ENCODE data around the gene ETS1. TPM values are rescaled to one million over a fixed set of nuclear protein-coding genes. Genes with fewer than 3 reads are reported as not detected.
A peak's percentile ranks its signal among the peaks of the same experiment; 100 is the strongest.

The ETS1 gene
- total RNA-seq, 2 donors from 2014 or later, result 33.6 to 116 TPM

- ATAC-seq (ENCODE audit: insufficient number of reproducible peaks, low FRiP score, low read depth) (peak; percentile 80), DNase-seq (ENCODE audit: low spot score) (peak; percentile 59)
- H3K36me3 ChIP-seq, result no peaks in the 10 kb centered on the region
- peak overlapping the region; percentile 35 to 63 for H3K27ac ChIP-seq
- peaks cover 0 to 15% of the 10 kb centered on the region in 2 donors for H3K4me1 ChIP-seq (ENCODE audit: control insufficient read depth in 1 of 2, low read depth in 2 of 2)
- peak; percentile 83 for TF ChIP-seq CTCF (IDR thresholded peaks at IDR 0.05)
- no peaks in the 10 kb centered on the region for H3K9me3 ChIP-seq
- no peaks in the 10 kb centered on the region for H3K27me3 ChIP-seq (replicated peaks; ENCODE audit: insufficient read depth)
- no peak overlapping the region for H3K4me3 ChIP-seq
Observed at GRCh38 chr11:128630367-128631230, 43.2 kb upstream of the ETS1 start.

GRCh38 chr11:128629516-128630106 lies 42.3 kb upstream of the ETS1 start:
- TF ChIP-seq CTCF (IDR thresholded peaks at IDR 0.05), result no peak
- Histone ChIP-seq H3K36me3 (no peaks in the 10 kb centered on the region), H3K4me1 (ENCODE audit: control insufficient read depth in 1 of 2, low read depth in 2 of 2) (peaks cover 0 to 15% of the 10 kb centered on the region in 2 donors), H3K27me3 (replicated peaks; ENCODE audit: insufficient read depth) (no peaks in the 10 kb centered on the region), H3K9me3 (no peaks in the 10 kb centered on the region), H3K4me3 (no peak overlapping the region), H3K27ac (peak overlapping the region in 1 of 2 donors; percentile 63)
- DNase-seq (ENCODE audit: low spot score) (no peak), ATAC-seq (ENCODE audit: insufficient number of reproducible peaks, low FRiP score, low read depth) (no peak)

GRCh38 chr11:128628686-128629085 lies 41.3 kb upstream of the ETS1 start:
- no peak for DNase-seq (ENCODE audit: low spot score)
- no peak for ATAC-seq (ENCODE audit: insufficient number of reproducible peaks, low FRiP score, low read depth)
- Histone ChIP-seq H3K9me3 (no peaks in the 10 kb centered on the region), H3K4me1 (ENCODE audit: control insufficient read depth in 1 of 2, low read depth in 2 of 2) (peaks cover 0 to 15% of the 10 kb centered on the region in 2 donors), H3K4me3 (no peak overlapping the region), H3K27ac (no peak overlapping the region), H3K36me3 (no peaks in the 10 kb centered on the region), H3K27me3 (replicated peaks; ENCODE audit: insufficient read depth) (no peaks in the 10 kb centered on the region)
- TF ChIP-seq CTCF (IDR thresholded peaks at IDR 0.05), result no peak

GRCh38 chr11:128628325-128628673 lies 40.9 kb upstream of the ETS1 start:
- Histone ChIP-seq H3K4me3 (no peak overlapping the region), H3K9me3 (no peaks in the 10 kb centered on the region), H3K4me1 (ENCODE audit: control insufficient read depth in 1 of 2, low read depth in 2 of 2) (peaks cover 0 to 15% of the 10 kb centered on the region in 2 donors), H3K27me3 (replicated peaks; ENCODE audit: insufficient read depth) (no peaks in the 10 kb centered on the region), H3K36me3 (no peaks in the 10 kb centered on the region), H3K27ac (no peak overlapping the region)
- DNase-seq (ENCODE audit: low spot score) (no peak), ATAC-seq (ENCODE audit: insufficient number of reproducible peaks, low FRiP score, low read depth) (no peak)
- no peak for TF ChIP-seq CTCF (IDR thresholded peaks at IDR 0.05)

- Histone ChIP-seq H3K4me3 (no peak overlapping the region), H3K36me3 (no peaks in the 10 kb centered on the region), H3K4me1 (ENCODE audit: control insufficient read depth in 1 of 2, low read depth in 2 of 2) (peaks cover 0 to 15% of the 10 kb centered on the region in 2 donors), H3K9me3 (no peaks in the 10 kb centered on the region), H3K27me3 (replicated peaks; ENCODE audit: insufficient read depth) (no peaks in the 10 kb centered on the region), H3K27ac (no peak overlapping the region)
- DNase-seq (ENCODE audit: low spot score) (no peak), ATAC-seq (ENCODE audit: insufficient number of reproducible peaks, low FRiP score, low read depth) (no peak)
- no peak for TF ChIP-seq CTCF (IDR thresholded peaks at IDR 0.05)
Observed at GRCh38 chr11:128627666-128628324, 40.4 kb upstream of the ETS1 start.
